Ishikawa (cell line): Measurements from ENCODE around the gene ARHGAP42.

Experiments
- CREB1 ChIP-seq: IDR thresholded peaks from 2 replicates; pipeline ENCODE4 v1.6.1; 2012; ENCODE audit warnings: low read depth
- EGR1 ChIP-seq: IDR thresholded peaks from 2 replicates; pipeline ENCODE4 v1.6.1; 2012
- EP300 ChIP-seq: IDR thresholded peaks from 2 replicates; pipeline ENCODE4 v1.6.1; 2012; ENCODE audit warnings: borderline replicate concordance
- FOXM1 ChIP-seq: IDR thresholded peaks from 2 replicates; pipeline ENCODE4 v1.6.1; 2012; ENCODE audit warnings: low read depth, borderline replicate concordance
- MAX ChIP-seq: IDR thresholded peaks from 2 replicates; pipeline ENCODE4 v1.6.1; 2012
- RAD21 ChIP-seq: IDR thresholded peaks from 2 replicates; pipeline ENCODE4 v1.6.1; 2012; ENCODE audit warnings: low read depth
- TAF1 ChIP-seq: IDR thresholded peaks from 2 replicates; pipeline ENCODE4 v1.6.1; 2012; ENCODE audit warnings: low read depth, mild to moderate bottlenecking
- TEAD4 ChIP-seq: IDR thresholded peaks from 2 replicates; pipeline ENCODE4 v1.6.1; 2012
- USF1 ChIP-seq: IDR thresholded peaks from 2 replicates; pipeline ENCODE4 v1.6.1; 2012
- YY1 ChIP-seq: IDR thresholded peaks from 2 replicates; pipeline ENCODE4 v1.6.1; 2012; ENCODE audit warnings: low read depth
- ZBTB7A ChIP-seq: IDR thresholded peaks from 2 replicates; pipeline ENCODE4 v1.6.1; 2012; ENCODE audit warnings: low read depth
- TF ChIP-seq, protein P1 (sequence below): IDR thresholded peaks from 2 replicates; pipeline ENCODE4 v1.6.1; 2012; ENCODE audit warnings: low read depth, mild to moderate bottlenecking

DNA sequence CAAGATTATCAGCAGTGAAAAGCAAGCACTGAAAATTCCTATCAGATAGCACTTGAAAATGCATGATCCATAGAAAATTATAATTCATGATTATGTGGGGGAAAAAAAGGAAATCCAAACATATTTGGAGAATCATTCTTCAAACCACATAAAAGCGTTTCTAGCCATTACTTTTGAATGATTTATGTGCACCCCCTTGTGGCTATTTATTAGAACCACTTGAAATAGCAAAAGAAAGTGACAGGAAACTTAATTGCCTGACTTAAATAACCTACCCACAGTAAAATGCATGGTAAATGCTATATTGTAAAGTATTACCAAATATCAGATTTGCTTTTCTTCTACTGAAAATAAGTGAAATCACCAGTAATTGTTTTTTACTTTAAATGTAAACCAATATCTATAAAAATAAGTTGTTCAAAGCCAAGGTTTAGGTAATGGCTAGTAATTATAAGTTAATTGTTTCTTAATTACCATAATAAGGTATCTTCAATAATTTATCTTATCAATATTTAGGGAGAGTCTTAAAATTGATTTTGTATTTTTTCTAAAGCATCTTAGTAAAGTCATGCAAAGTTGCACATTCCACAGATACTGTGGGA lies 168.5 kb downstream of the ARHGAP42 start:
- TF ChIP-seq, protein P1, sequence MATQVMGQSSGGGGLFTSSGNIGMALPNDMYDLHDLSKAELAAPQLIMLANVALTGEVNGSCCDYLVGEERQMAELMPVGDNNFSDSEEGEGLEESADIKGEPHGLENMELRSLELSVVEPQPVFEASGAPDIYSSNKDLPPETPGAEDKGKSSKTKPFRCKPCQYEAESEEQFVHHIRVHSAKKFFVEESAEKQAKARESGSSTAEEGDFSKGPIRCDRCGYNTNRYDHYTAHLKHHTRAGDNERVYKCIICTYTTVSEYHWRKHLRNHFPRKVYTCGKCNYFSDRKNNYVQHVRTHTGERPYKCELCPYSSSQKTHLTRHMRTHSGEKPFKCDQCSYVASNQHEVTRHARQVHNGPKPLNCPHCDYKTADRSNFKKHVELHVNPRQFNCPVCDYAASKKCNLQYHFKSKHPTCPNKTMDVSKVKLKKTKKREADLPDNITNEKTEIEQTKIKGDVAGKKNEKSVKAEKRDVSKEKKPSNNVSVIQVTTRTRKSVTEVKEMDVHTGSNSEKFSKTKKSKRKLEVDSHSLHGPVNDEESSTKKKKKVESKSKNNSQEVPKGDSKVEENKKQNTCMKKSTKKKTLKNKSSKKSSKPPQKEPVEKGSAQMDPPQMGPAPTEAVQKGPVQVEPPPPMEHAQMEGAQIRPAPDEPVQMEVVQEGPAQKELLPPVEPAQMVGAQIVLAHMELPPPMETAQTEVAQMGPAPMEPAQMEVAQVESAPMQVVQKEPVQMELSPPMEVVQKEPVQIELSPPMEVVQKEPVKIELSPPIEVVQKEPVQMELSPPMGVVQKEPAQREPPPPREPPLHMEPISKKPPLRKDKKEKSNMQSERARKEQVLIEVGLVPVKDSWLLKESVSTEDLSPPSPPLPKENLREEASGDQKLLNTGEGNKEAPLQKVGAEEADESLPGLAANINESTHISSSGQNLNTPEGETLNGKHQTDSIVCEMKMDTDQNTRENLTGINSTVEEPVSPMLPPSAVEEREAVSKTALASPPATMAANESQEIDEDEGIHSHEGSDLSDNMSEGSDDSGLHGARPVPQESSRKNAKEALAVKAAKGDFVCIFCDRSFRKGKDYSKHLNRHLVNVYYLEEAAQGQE, result no peak
- TF ChIP-seq MAX (no peak), EGR1 (no peak), EP300 (no peak), TEAD4 (no peak), YY1 (no peak), RAD21 (peak; percentile 75), TAF1 (no peak), USF1 (no peak), FOXM1 (no peak), ZBTB7A (no peak), CREB1 (no peak)
